ENCODE measurements around the gene EFHD2. TPM values are rescaled to one million over a fixed set of nuclear protein-coding genes. Genes with fewer than 3 reads are reported as not detected.
"Not testable (repeated sequence)": the region's sequence is repeated elsewhere in the genome, so short reads cannot be mapped to it uniquely, and the experiment has no call there.

Gene EFHD2
- total RNA-seq, 1 experiment from 2014 or later: 90.8 TPM

GRCh38 chr1:15426492-15427279 lies 17.0 kb downstream of the EFHD2 start:
- ChIA-PET POLR2A (interaction anchor here (0.7 to 1.2 kb wide), 2 partner anchors 40 to 102 kb away, joined by 3 to 5 read pairs; no protein-coding TSS in a partner anchor), CTCF (interaction anchor here (1.0 kb wide), 1 partner anchor 103 kb away, joined by 4 read pairs; no protein-coding TSS in a partner anchor)
- intact Hi-C loops (cut with micrococcal nuclease; ENCODE audit: unreplicated experiment): no loop called here
- peak; percentile 73 for ATAC-seq
- no peaks in the 10 kb centered on the region for H3K27me3 ChIP-seq (ENCODE audit: control insufficient read depth, insufficient read depth, low read length)
- H3K9me3 ChIP-seq (ENCODE audit: control insufficient read depth, insufficient read depth, low read depth, low read length): no peaks in the 10 kb centered on the region
- peak overlapping the region; percentile 55 for H3K27ac ChIP-seq (ENCODE audit: low read length)
- no peak overlapping the region for H3K4me3 ChIP-seq (ENCODE audit: low read depth in 2 of 2, low read length in 2 of 2)
- TF ChIP-seq REST (IDR thresholded peaks at IDR 0.05; ENCODE audit: insufficient read depth in 1 of 2, low read depth in 2 of 2, low read length in 1 of 2) (no peak), SIN3A (IDR thresholded peaks at IDR 0.05; ENCODE audit: borderline replicate concordance, insufficient read depth, low read depth, low read length) (no peak), TCF7L2 (IDR thresholded peaks at IDR 0.05; ENCODE audit: low read depth, low read length) (no peak), POLR2AphosphoS5 (IDR thresholded peaks at IDR 0.05; ENCODE audit: low read depth, low read length) (no peak), CTCF (IDR thresholded peaks at IDR 0.05) (no peak)
- in situ Hi-C loops (cut with HindIII; ENCODE audit: low pct_unique_long_range_greater_than_20kb, low sequenced_read_pairs): no loop called here
- no TSS peak for BruUV-seq (replicated peaks)
- H3K36me3 ChIP-seq (ENCODE audit: control insufficient read depth, insufficient read depth, low read length): no peaks in the 10 kb centered on the region; the same call in 1 of the 2 replicates
- peaks cover 24% of the 10 kb centered on the region for H3K4me1 ChIP-seq (ENCODE audit: control insufficient read depth, insufficient read depth, low read length)
- DNase-seq (ENCODE audit: low read depth, low spot score): no peak

GRCh38 chr1:15427280-15427666 lies 17.6 kb downstream of the EFHD2 start:
- POLR2A ChIA-PET: interaction anchor here (0.7 to 1.2 kb wide), 2 partner anchors 41 to 103 kb away, joined by 3 to 5 read pairs; no protein-coding TSS in a partner anchor
- no TSS peak for BruUV-seq (replicated peaks)
- CTCF ChIA-PET: interaction anchor here (1.0 kb wide), 1 partner anchor 104 kb away, joined by 4 read pairs; no protein-coding TSS in a partner anchor
- in situ Hi-C loops (cut with HindIII; ENCODE audit: low pct_unique_long_range_greater_than_20kb, low sequenced_read_pairs): no loop called here
- Histone ChIP-seq H3K4me1 (ENCODE audit: control insufficient read depth, insufficient read depth, low read length) (peaks cover 26% of the 10 kb centered on the region), H3K27ac (ENCODE audit: low read length) (no peak overlapping the region; the same call in 1 of the 2 replicates), H3K4me3 (ENCODE audit: low read depth in 2 of 2, low read length in 2 of 2) (no peak overlapping the region), H3K27me3 (ENCODE audit: control insufficient read depth, insufficient read depth, low read length) (no peaks in the 10 kb centered on the region), H3K36me3 (ENCODE audit: control insufficient read depth, insufficient read depth, low read length) (no peaks in the 10 kb centered on the region; the same call in 1 of the 2 replicates), H3K9me3 (ENCODE audit: control insufficient read depth, insufficient read depth, low read depth, low read length) (no peaks in the 10 kb centered on the region)
- peak; percentile 5; the same call in 1 of the 2 replicates for ATAC-seq
- intact Hi-C loops (cut with micrococcal nuclease; ENCODE audit: unreplicated experiment): no loop called here
- DNase-seq (ENCODE audit: low read depth, low spot score): no peak
- TF ChIP-seq SIN3A (IDR thresholded peaks at IDR 0.05; ENCODE audit: borderline replicate concordance, insufficient read depth, low read depth, low read length) (no peak), TCF7L2 (IDR thresholded peaks at IDR 0.05; ENCODE audit: low read depth, low read length) (no peak), REST (IDR thresholded peaks at IDR 0.05; ENCODE audit: insufficient read depth in 1 of 2, low read depth in 2 of 2, low read length in 1 of 2) (no peak), POLR2AphosphoS5 (IDR thresholded peaks at IDR 0.05; ENCODE audit: low read depth, low read length) (no peak), CTCF (IDR thresholded peaks at IDR 0.05) (no peak)

GRCh38 chr1:15428252-15428651 lies 18.6 kb downstream of the EFHD2 start:
- H3K27me3 ChIP-seq (ENCODE audit: control insufficient read depth, insufficient read depth, low read length); H3K36me3 ChIP-seq (ENCODE audit: control insufficient read depth, insufficient read depth, low read length); H3K4me3 ChIP-seq (ENCODE audit: low read depth in 2 of 2, low read length in 2 of 2); DNase-seq (ENCODE audit: low read depth, low spot score); POLR2A ChIA-PET; in situ Hi-C loops (cut with HindIII; ENCODE audit: low pct_unique_long_range_greater_than_20kb, low sequenced_read_pairs); BruUV-seq (replicated peaks); H3K9me3 ChIP-seq (ENCODE audit: control insufficient read depth, insufficient read depth, low read depth, low read length); intact Hi-C loops (cut with micrococcal nuclease; ENCODE audit: unreplicated experiment); H3K27ac ChIP-seq (ENCODE audit: low read length); ATAC-seq: not testable (repeated sequence)
- CTCF ChIA-PET: interaction anchor here (0.6 kb wide), 1 partner anchor 31 kb away, joined by 3 read pairs; no protein-coding TSS in a partner anchor
- H3K4me1 ChIP-seq (ENCODE audit: control insufficient read depth, insufficient read depth, low read length): peaks cover 31% of the 10 kb centered on the region
